Endothelial cell of hepatic sinusoid (primary cell): Measurements from ENCODE around the gene CLK2.
"Not testable (repeated sequence)": the region's sequence is repeated elsewhere in the genome, so short reads cannot be mapped to it uniquely, and the experiment has no call there.

Experiments
- in situ Hi-C: cut with HindIII; loops from 2 replicates; pipeline ENCODE4 v1.10.0; 2017; ENCODE audit warnings: low sequenced_read_pairs

CLK2 gene

GRCh38 chr1:155245163-155245524, 28.2 kb downstream of the CLK2 start:
- in situ Hi-C loops, result no loop called here

GRCh38 chr1:155244368-155245162, 28.7 kb downstream of the CLK2 start:
- in situ Hi-C loops, result no loop called here

GRCh38 chr1:155242805-155243358, 30.4 kb downstream of the CLK2 start:
- in situ Hi-C loops, result no loop called here

GRCh38 chr1:155241841-155242264, 31.5 kb downstream of the CLK2 start:
- in situ Hi-C loops, result no loop called here

- in situ Hi-C loops, result no loop called here
Observed at GRCh38 chr1:155241069-155241679, 32.1 kb downstream of the CLK2 start.

- in situ Hi-C loops, result no loop called here
Observed at GRCh38 chr1:155236451-155236850, 36.9 kb downstream of the CLK2 start.

GRCh38 chr1:155235375-155235774, 37.9 kb downstream of the CLK2 start:
- in situ Hi-C loops, result not testable (repeated sequence)

- in situ Hi-C loops, result not testable (repeated sequence)
Observed at GRCh38 chr1:155233502-155233901, 39.8 kb downstream of the CLK2 start.

GRCh38 chr1:155232001-155232978, 41.0 kb downstream of the CLK2 start:
- in situ Hi-C loops, result not testable (repeated sequence)

GRCh38 chr1:155231302-155231701, 42.0 kb downstream of the CLK2 start:
- in situ Hi-C loops, result not testable (repeated sequence)

GRCh38 chr1:155228096-155228427, 45.2 kb downstream of the CLK2 start:
- in situ Hi-C loops, result no loop called here

GRCh38 chr1:155227261-155228095, 45.8 kb downstream of the CLK2 start:
- in situ Hi-C loops, result no loop called here

- in situ Hi-C loops, result no loop called here
Observed at GRCh38 chr1:155226910-155227260, 46.4 kb downstream of the CLK2 start.

- in situ Hi-C loops, result no loop called here
Observed at GRCh38 chr1:155226188-155226909, 47.0 kb downstream of the CLK2 start.

GRCh38 chr1:155225404-155225759, 47.9 kb downstream of the CLK2 start:
- in situ Hi-C loops, result not testable (repeated sequence)

GRCh38 chr1:155223047-155223446, 50.3 kb downstream of the CLK2 start:
- in situ Hi-C loops, result no loop called here

GRCh38 chr1:155220211-155220965, 52.9 kb downstream of the CLK2 start:
- in situ Hi-C loops, result not testable (repeated sequence)

- in situ Hi-C loops, result no loop called here
Observed at GRCh38 chr1:155219592-155220031, 53.7 kb downstream of the CLK2 start.
